Measurements from ENCODE around the gene SEMG2. TPM values are rescaled to one million over a fixed set of nuclear protein-coding genes. Genes with fewer than 3 reads are reported as not detected.

Gene SEMG2
- total and polyA plus RNA-seq, 8 donors, result not detected

GRCh38 chr20:45226287-45226686, 5.1 kb downstream of the SEMG2 start:
- Histone ChIP-seq H3K4me3 (no peak overlapping the region), H3K27me3 (peaks cover 0 to 4% (median 0%) of the 10 kb centered on the region in 4 donors), H3K27ac (no peak overlapping the region), H3K36me3 (no peaks in the 10 kb centered on the region), H3K9me3 (no peaks in the 10 kb centered on the region), H3K4me1 (peaks cover 0 to 6% (median 0%) of the 10 kb centered on the region in 3 donors)
- no peak for TF ChIP-seq CTCF (IDR thresholded peaks at IDR 0.05)
- WGBS, 2 donors, result 76% methylated on average over 1 of the region's 1 CpG
- intact Hi-C loops (cut with DNase I), result no loop called here
- FAIRE-seq (no peak), DNase-seq (no peak), ATAC-seq (no peak)

- Histone ChIP-seq H3K27ac (no peak overlapping the region), H3K27me3 (peaks cover 0 to under 1% (median 0%) of the 10 kb centered on the region in 4 donors), H3K4me3 (no peak overlapping the region), H3K36me3 (no peaks in the 10 kb centered on the region), H3K4me1 (peaks cover 0 to 6% (median 0%) of the 10 kb centered on the region in 3 donors), H3K9me3 (no peaks in the 10 kb centered on the region)
- FAIRE-seq (no peak), ATAC-seq (peak; percentile 58 to 84 (median 77)), DNase-seq (peak; percentile 24 to 82 (median 56))
- intact Hi-C loops (cut with DNase I), result no loop called here
- peak in 3 of 4 donors; percentile 30 to 38 (median 34) for TF ChIP-seq CTCF (IDR thresholded peaks at IDR 0.05)
- WGBS, 2 donors, result 47% methylated on average over 18 of the region's 18 CpGs
Observed at GRCh38 chr20:45229264-45230056, 8.3 kb downstream of the SEMG2 start.

GRCh38 chr20:45230631-45231030, 9.5 kb downstream of the SEMG2 start:
- FAIRE-seq (no peak), DNase-seq (no peak), ATAC-seq (no peak)
- Histone ChIP-seq H3K27me3 (peaks cover 0 to 4% (median 0%) of the 10 kb centered on the region in 4 donors), H3K9me3 (no peaks in the 10 kb centered on the region), H3K27ac (no peak overlapping the region), H3K36me3 (no peaks in the 10 kb centered on the region), H3K4me3 (no peak overlapping the region), H3K4me1 (peaks cover 0 to 6% (median 0%) of the 10 kb centered on the region in 3 donors)
- 61 to 77% methylated on average over 9 of the region's 9 CpGs for WGBS, 2 donors
- no peak for TF ChIP-seq CTCF (IDR thresholded peaks at IDR 0.05)
- intact Hi-C loops (cut with DNase I), result no loop called here

GRCh38 chr20:45235995-45236394, 14.8 kb downstream of the SEMG2 start:
- Histone ChIP-seq H3K9me3 (no peaks in the 10 kb centered on the region), H3K27me3 (peaks cover 0 to 4% (median 0%) of the 10 kb centered on the region in 4 donors), H3K4me1 (no peaks in the 10 kb centered on the region), H3K27ac (no peak overlapping the region), H3K36me3 (no peaks in the 10 kb centered on the region), H3K4me3 (no peak overlapping the region)
- DNase-seq (no peak), ATAC-seq (peak in 1 of 4 donors; percentile 25), FAIRE-seq (no peak)
- WGBS, 2 donors, result 57 to 61% methylated on average over 4 of the region's 4 CpGs
- peak in 1 of 4 donors; percentile 11 for TF ChIP-seq CTCF (IDR thresholded peaks at IDR 0.05)
- intact Hi-C loops (cut with DNase I), result no loop called here

GRCh38 chr20:45238139-45238538, 17.0 kb downstream of the SEMG2 start:
- DNase-seq (no peak), ATAC-seq (no peak), FAIRE-seq (no peak)
- intact Hi-C loops (cut with DNase I), result no loop called here
- Histone ChIP-seq H3K4me1 (no peaks in the 10 kb centered on the region), H3K9me3 (no peaks in the 10 kb centered on the region), H3K4me3 (no peak overlapping the region), H3K36me3 (no peaks in the 10 kb centered on the region), H3K27ac (no peak overlapping the region), H3K27me3 (peaks cover 0 to 4% (median 0%) of the 10 kb centered on the region in 4 donors)
- 78 to 82% methylated on average over 2 of the region's 2 CpGs for WGBS, 2 donors
- TF ChIP-seq CTCF (IDR thresholded peaks at IDR 0.05), result no peak

All from pancreas (tissue), 10 donors.